Measurements from ENCODE around the gene ALDH4A1.

ALDH4A1 gene

DNA sequence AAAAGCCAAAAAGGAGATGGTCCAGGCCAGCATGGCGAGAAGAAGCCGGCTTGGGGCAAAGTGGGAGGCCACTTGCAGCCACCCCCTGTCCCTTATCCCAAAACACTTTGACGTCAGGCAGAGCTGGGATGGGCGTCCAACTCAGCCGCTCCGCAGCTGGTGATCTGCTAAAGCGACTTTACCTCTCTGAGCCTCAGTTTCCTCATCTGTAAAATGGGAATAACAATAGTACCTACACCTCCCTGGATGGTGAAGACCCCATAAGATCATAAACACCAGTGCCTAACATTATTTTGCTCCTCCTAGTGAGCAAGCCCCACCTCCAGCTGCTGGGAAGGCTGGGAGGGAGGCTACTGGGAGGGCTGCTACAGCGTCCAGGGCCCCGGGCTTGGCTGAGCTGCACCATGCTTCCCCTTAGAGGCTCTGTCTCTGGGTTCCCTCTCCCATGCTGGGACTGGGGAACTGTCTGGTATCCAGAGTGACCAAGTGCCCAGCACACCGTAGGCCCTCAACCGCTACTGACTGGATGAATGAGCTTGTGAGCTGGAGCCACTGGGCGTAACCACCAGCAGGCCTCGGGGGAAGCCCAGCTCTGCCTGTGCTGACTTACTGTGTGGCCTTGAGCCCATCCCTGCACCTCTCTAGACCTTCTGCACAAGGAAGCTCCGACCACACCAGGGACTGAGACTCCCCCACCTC is 35.8 kb upstream of the ALDH4A1 start:
- Histone ChIP-seq H3K4me3 (ENCODE audit: low read length) (no peak overlapping the region), H3K9ac (ENCODE audit: low read length) (no peak overlapping the region), H3K27ac (ENCODE audit: low read length) (no peak overlapping the region), H3K9me3 (replicated peaks; ENCODE audit: insufficient read depth, low read length) (no peaks in the 10 kb centered on the region), H3K4me2 (ENCODE audit: low read depth, low read length) (no peak overlapping the region), H3K9me2 (replicated peaks; ENCODE audit: insufficient read depth, low read length) (no peaks in the 10 kb centered on the region), H4K20me1 (ENCODE audit: insufficient read depth, low read length) (no peaks in the 10 kb centered on the region), H3K36me3 (replicated peaks; ENCODE audit: insufficient read depth, low read length) (no peaks in the 10 kb centered on the region), H2AFZ (ENCODE audit: low read length) (no peak overlapping the region), H3F3A (ENCODE audit: insufficient read depth, low read length) (no peaks in the 10 kb centered on the region), H3K79me2 (ENCODE audit: low read length) (peaks cover 38% of the 10 kb centered on the region), H3K27me3 (replicated peaks; ENCODE audit: insufficient read depth, low read length) (no peaks in the 10 kb centered on the region), H3K4me1 (ENCODE audit: low read length) (no peaks in the 10 kb centered on the region)
- TF ChIP-seq EZH2phosphoT487 (IDR thresholded peaks at IDR 0.05; ENCODE audit: low read length) (no peak), EZH2 (optimal IDR thresholded peaks at IDR 0.05; ENCODE audit: low read depth, low read length) (no peak)
- TF ChIP-seq, protein P1, sequence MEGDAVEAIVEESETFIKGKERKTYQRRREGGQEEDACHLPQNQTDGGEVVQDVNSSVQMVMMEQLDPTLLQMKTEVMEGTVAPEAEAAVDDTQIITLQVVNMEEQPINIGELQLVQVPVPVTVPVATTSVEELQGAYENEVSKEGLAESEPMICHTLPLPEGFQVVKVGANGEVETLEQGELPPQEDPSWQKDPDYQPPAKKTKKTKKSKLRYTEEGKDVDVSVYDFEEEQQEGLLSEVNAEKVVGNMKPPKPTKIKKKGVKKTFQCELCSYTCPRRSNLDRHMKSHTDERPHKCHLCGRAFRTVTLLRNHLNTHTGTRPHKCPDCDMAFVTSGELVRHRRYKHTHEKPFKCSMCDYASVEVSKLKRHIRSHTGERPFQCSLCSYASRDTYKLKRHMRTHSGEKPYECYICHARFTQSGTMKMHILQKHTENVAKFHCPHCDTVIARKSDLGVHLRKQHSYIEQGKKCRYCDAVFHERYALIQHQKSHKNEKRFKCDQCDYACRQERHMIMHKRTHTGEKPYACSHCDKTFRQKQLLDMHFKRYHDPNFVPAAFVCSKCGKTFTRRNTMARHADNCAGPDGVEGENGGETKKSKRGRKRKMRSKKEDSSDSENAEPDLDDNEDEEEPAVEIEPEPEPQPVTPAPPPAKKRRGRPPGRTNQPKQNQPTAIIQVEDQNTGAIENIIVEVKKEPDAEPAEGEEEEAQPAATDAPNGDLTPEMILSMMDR (IDR thresholded peaks at IDR 0.05; ENCODE audit: low read length): no peak
- no peak for DNase-seq

DNA sequence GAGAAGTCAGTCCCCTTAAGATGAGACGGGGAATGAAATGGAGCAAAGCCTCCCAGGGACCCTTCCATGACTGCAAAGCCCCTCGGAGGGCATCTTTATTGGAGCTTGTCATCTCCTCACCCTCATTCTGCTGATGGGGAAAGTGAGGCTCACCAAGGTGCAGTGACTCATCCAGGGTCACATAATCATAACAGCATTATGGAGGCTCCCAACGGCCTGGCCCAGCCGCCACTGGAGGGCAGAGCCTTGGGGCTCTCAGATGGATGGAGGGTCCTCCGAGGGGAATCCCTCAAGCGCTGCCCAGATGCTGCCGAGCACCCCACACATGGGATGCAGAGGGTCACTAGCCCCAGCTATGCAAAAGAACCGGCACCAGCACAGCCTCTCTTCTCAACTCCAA is 35.2 kb upstream of the ALDH4A1 start:
- H3K79me2 ChIP-seq (ENCODE audit: low read length): peaks cover 42% of the 10 kb centered on the region
- TF ChIP-seq, protein P1 (IDR thresholded peaks at IDR 0.05; ENCODE audit: low read length): no peak
- no peak for TF ChIP-seq EZH2 (optimal IDR thresholded peaks at IDR 0.05; ENCODE audit: low read depth, low read length)
- TF ChIP-seq EZH2phosphoT487 (IDR thresholded peaks at IDR 0.05; ENCODE audit: low read length): no peak
- H3K4me3 ChIP-seq (ENCODE audit: low read length): no peak overlapping the region
- H3K4me1 ChIP-seq (ENCODE audit: low read length): no peaks in the 10 kb centered on the region
- no peaks in the 10 kb centered on the region for H3K9me2 ChIP-seq (replicated peaks; ENCODE audit: insufficient read depth, low read length)
- H3K27ac ChIP-seq (ENCODE audit: low read length): no peak overlapping the region
- no peaks in the 10 kb centered on the region for H3K36me3 ChIP-seq (replicated peaks; ENCODE audit: insufficient read depth, low read length)
- H3K9ac ChIP-seq (ENCODE audit: low read length): no peak overlapping the region
- H3K9me3 ChIP-seq (replicated peaks; ENCODE audit: insufficient read depth, low read length): no peaks in the 10 kb centered on the region
- H2AFZ ChIP-seq (ENCODE audit: low read length): no peak overlapping the region
- DNase-seq: no peak
- H4K20me1 ChIP-seq (ENCODE audit: insufficient read depth, low read length): no peaks in the 10 kb centered on the region
- no peak overlapping the region for H3K4me2 ChIP-seq (ENCODE audit: low read depth, low read length)
- H3F3A ChIP-seq (ENCODE audit: insufficient read depth, low read length): no peaks in the 10 kb centered on the region
- H3K27me3 ChIP-seq (replicated peaks; ENCODE audit: insufficient read depth, low read length): no peaks in the 10 kb centered on the region

DNA sequence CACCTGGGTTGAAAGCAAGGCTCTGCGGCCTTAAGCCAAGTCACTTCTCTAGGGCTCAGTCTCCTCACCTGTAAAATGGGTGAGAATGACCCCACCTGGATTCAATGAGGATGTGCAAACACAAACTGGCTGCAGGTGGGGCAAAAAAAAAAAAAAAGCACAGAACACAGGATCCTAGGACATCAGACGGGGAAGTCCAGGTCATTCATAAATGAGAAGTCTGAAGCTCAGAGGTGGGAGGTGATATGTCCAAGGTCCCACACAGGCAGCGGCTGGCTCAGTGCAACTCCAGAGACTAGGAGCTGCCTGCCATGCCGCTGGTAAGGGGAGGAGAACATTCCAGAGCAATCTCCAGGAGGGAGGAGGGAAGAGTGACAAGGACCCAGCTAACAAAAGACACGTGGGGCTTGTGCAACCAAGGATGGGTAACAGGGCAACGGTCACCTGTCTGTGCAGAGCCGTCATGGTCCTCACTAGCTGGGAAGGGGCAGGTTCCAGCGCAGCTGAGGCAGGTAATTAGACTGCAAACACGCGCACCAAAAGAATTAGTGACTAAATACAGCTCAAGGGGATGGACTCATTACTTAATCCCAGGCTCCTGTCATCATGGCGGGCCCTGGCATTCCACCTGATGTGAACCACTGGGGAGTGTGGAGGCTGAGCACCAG is 34.6 kb upstream of the ALDH4A1 start:
- Histone ChIP-seq H3K4me2 (ENCODE audit: low read depth, low read length) (no peak overlapping the region), H3K4me3 (ENCODE audit: low read length) (no peak overlapping the region), H4K20me1 (ENCODE audit: insufficient read depth, low read length) (no peaks in the 10 kb centered on the region), H3K36me3 (replicated peaks; ENCODE audit: insufficient read depth, low read length) (no peaks in the 10 kb centered on the region), H3K27me3 (replicated peaks; ENCODE audit: insufficient read depth, low read length) (no peaks in the 10 kb centered on the region), H3K9me3 (replicated peaks; ENCODE audit: insufficient read depth, low read length) (no peaks in the 10 kb centered on the region), H3F3A (ENCODE audit: insufficient read depth, low read length) (no peaks in the 10 kb centered on the region), H3K27ac (ENCODE audit: low read length) (no peak overlapping the region), H3K79me2 (ENCODE audit: low read length) (peaks cover 43% of the 10 kb centered on the region), H2AFZ (ENCODE audit: low read length) (no peak overlapping the region), H3K4me1 (ENCODE audit: low read length) (no peaks in the 10 kb centered on the region), H3K9ac (ENCODE audit: low read length) (no peak overlapping the region), H3K9me2 (replicated peaks; ENCODE audit: insufficient read depth, low read length) (no peaks in the 10 kb centered on the region)
- TF ChIP-seq EZH2 (optimal IDR thresholded peaks at IDR 0.05; ENCODE audit: low read depth, low read length) (no peak), EZH2phosphoT487 (IDR thresholded peaks at IDR 0.05; ENCODE audit: low read length) (no peak)
- TF ChIP-seq, protein P1 (IDR thresholded peaks at IDR 0.05; ENCODE audit: low read length): no peak
- DNase-seq: no peak
